Posterior vena cava (tissue), 2 donors: ENCODE data around the gene DUOX2. TPM values are rescaled to one million over a fixed set of nuclear protein-coding genes. Genes with fewer than 3 reads are reported as not detected.
A peak's percentile ranks its signal among the peaks of the same experiment; 100 is the strongest.

ENCODE experiments used
- DNase-seq: peaks from one replicate; pipeline ENCODE4 v3.0.0-alpha.2; 2020; ENCODE audit warnings: low spot score
- intact Hi-C, 2 donors: fragments of 100-400 bp; cut with DNase I; formaldehyde crosslinking; loops; one replicate each; pipeline versions ENCODE4 v1.14.1 to v1.14.2; 2022 to 2023
- total RNA-seq, 2 donors: library from RNA; stranded (reverse); fragmentation: NEBNext Ultra II Directional; extraction: Animal tissue kit (Norgen Biotek cat#: 25700); gene quantifications; one replicate each; pipeline ENCODE4 v1.2.1, GENCODE V29; 2021
- donor health status: DM: yes; HTN: yes; CAD: no.
- donor health status: DM: yes; HTN: yes; CAD: no.

The DUOX2 gene
- total RNA-seq, 2 donors from 2014 or later: 0.57 to 2.7 TPM

DNA sequence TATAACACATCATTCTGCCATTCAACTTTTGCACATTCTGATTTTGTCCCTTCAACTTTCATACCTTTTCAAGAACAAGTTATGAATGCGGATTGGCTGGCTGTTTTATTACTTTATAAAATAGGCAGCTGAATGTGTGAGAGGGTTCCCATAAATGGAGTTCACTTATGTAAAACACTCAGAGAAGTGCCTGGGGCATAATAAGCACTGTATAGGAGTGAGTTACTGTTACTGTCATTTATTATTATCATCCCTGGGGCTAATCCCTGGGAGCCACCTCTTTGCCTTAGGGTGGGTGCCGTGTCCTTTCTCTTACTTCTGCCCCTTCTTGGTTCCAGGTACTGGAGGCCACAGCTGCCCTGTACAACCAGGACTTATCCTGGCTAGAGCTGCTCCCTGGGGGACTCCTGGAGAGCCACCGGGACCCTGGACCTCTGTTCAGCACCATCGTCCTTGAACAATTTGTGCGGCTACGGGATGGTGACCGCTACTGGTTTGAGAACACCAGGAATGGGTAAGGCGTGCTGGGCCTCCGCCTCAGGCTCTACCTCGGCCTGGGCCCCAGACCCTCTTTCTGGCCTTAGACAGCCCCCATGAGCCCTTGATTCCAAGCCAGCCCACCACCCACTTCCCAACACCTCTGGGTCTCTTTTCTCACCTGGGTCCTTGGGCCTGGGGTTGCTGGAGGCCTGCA lies 26.7 kb upstream of the DUOX2 start:
- intact Hi-C loops: no loop called here

DNA sequence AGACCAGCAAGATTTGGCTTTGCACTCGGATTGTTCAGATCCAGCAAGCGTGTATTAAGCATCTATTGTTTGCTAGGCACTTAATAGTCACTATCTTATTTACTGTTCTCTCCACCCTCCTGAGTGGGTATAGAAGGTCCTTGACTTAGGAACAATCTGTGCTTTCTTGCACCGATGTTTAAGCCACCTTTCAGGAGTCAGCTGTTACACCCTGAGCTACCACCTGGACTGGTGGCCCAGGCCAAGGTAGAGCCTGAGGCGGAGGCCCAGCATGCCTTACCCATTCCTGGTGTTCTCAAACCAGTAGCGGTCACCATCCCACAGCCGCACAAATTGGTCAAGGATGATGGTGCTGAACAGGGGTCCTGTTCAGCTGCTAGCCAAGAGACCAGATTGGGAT lies 25.8 kb upstream of the DUOX2 start:
- peak; percentile 61 for DNase-seq
- intact Hi-C loops: loop anchor here in 1 of 2 donors (5.0 kb wide), 1 partner anchor 948 kb away; no protein-coding TSS in a partner anchor

More for the DNA sequence above, 26.7 kb upstream of the DUOX2 start:
- peak; percentile 53 for DNase-seq

GRCh38 chr15:45138814-45139765 lies 25.1 kb upstream of the DUOX2 start:
- DNase-seq: peak; percentile 68
- intact Hi-C loops: loop anchor here in 1 of 2 donors (5.0 kb wide), 1 partner anchor 948 kb away; no protein-coding TSS in a partner anchor

DNA sequence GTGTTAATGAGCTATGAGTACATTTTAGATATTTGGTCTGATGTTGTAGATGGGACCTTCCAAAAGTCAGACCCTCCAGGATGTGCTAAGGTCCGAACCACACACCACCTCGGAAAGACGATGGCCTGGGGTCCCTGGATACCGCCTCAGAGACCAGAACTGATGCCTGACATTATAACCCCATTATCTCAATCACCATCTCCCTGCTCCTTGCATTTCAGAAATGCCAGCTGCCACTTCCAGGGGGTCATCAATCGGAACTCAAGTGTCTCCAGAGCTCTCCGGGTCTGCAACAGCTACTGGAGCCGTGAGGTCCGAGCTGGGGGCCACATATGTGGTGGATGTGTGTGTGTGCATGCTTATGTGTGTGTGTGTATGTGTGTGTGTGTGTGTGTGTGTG lies 23.7 kb upstream of the DUOX2 start:
- intact Hi-C loops: loop anchor here in 1 of 2 donors (5.0 kb wide), 1 partner anchor 950 kb away; no protein-coding TSS in a partner anchor
- DNase-seq: peak; percentile 61

DNA sequence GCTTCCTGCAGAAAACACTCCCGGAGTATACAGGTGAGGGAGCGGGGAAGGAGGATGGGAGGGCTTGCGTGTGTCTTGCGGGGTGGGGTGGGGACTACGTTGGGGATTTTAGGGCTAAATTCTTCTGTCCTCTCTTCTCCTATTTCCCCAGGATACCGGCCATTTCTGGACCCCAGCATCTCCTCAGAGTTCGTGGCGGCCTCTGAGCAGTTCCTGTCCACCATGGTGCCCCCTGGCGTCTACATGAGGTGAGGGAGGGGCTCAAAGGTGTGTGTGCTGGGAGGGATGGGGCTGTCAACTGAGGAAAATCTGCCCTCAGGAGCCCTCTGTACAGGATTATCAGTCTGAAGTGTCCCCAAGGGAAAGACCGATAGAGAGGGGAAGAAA lies 22.4 kb upstream of the DUOX2 start:
- intact Hi-C loops: loop anchor here in 1 of 2 donors (5.0 kb wide), 1 partner anchor 951 kb away; no protein-coding TSS in a partner anchor
- peak; percentile 29 for DNase-seq

DNA sequence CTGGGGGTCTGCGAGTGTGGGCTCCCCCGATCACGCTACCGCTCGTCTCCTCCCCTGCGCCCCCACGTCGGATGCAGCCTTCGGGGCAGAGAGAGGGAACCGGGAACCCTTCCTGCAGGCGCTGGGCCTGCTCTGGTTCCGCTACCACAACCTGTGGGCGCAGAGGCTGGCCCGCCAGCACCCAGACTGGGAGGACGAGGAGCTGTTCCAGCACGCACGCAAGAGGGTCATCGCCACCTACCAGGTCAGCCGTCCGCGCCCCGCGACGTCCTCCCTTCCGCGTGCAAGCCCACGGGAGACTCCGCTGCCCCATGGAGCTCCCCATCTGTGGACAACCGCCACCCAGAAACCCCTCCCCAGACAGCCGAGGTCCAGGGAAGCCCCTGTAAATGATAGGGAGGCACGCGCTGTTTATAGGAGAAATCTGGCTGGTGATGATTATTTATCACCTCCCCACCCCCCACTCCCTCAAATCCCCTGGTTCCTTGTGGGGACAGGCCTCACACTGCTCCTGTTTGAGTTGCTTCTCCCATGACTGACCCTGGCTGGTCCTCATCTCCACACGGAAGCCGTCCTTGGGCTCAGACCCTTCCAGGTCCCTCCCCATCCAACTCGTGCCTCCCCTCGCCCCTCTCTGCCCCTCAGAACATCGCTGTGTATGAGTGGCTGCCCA lies 21.9 kb upstream of the DUOX2 start:
- DNase-seq: peak; percentile 14
- intact Hi-C loops: loop anchor here in 1 of 2 donors (5.0 kb wide), 1 partner anchor 951 kb away; no protein-coding TSS in a partner anchor

- intact Hi-C loops: loop anchor here in 1 of 2 donors (5.0 kb wide), 1 partner anchor 952 kb away; no protein-coding TSS in a partner anchor
- peak; percentile 81 for DNase-seq
These were observed 21.0 kb upstream of the DUOX2 start for GRCh38 chr15:45134682-45135604.

GRCh38 chr15:45134046-45134445 lies 20.1 kb upstream of the DUOX2 start:
- DNase-seq: peak; percentile 47

GRCh38 chr15:45133561-45133920 lies 19.6 kb upstream of the DUOX2 start:
- peak; percentile 36 for DNase-seq
- intact Hi-C loops: no loop called here

More at GRCh38 chr15:45134046-45134445, 20.1 kb upstream of the DUOX2 start:
- intact Hi-C loops: no loop called here

GRCh38 chr15:45132844-45133560 lies 19.0 kb upstream of the DUOX2 start:
- peak; percentile 32 for DNase-seq
- intact Hi-C loops: no loop called here

GRCh38 chr15:45131510-45131909 lies 17.5 kb upstream of the DUOX2 start:
- DNase-seq: peak; percentile 23
- intact Hi-C loops: no loop called here

DNA sequence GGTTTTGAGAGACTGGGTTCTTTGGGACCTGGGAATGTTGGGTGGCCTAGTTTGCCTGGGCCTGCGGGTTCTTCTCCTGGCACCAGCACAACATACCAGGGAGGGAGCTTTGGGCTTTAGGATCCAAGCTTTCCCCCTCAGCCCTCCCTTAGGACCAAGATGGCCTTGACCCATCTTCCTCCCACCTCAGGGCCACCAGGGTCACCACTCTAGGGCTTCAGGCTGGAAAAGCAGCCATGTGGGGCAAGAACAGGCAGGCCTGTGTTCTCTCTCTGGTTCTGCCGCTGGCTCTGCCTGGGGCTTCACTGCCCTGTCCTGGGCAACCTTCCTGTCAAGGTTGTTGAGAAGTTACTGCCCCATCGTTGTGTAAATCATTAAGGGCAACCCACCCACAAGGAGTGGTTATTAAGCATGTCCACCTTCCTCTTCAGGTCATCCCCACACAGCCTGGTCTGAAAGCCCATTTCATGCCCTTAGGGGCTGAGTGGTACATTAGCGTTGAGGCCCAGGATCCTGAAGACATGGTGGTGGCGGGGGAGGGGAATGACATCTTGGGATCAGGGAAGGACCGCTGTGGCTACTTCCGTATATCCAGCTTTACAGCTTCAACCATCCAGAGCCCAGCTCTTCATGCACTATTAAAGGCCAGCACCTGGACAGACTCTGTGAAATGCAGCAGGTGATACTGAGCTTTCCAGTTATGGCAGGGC lies 16.5 kb upstream of the DUOX2 start:
- DNase-seq: peak; percentile 36
- intact Hi-C loops: no loop called here

- intact Hi-C loops: no loop called here
- peak; percentile 87 for DNase-seq
These were observed 15.7 kb upstream of the DUOX2 start, which contains the start of the genes DUOX1 and DUOXA1 for GRCh38 chr15:45129651-45130129. DUOX1 (plus strand) TSS chr15:45129994; CDS start chr15:45131967, 1,973 bp downstream. DUOXA1 (minus strand) TSS chr15:45129879; CDS start chr15:45123014, 6,865 bp downstream.

DNA sequence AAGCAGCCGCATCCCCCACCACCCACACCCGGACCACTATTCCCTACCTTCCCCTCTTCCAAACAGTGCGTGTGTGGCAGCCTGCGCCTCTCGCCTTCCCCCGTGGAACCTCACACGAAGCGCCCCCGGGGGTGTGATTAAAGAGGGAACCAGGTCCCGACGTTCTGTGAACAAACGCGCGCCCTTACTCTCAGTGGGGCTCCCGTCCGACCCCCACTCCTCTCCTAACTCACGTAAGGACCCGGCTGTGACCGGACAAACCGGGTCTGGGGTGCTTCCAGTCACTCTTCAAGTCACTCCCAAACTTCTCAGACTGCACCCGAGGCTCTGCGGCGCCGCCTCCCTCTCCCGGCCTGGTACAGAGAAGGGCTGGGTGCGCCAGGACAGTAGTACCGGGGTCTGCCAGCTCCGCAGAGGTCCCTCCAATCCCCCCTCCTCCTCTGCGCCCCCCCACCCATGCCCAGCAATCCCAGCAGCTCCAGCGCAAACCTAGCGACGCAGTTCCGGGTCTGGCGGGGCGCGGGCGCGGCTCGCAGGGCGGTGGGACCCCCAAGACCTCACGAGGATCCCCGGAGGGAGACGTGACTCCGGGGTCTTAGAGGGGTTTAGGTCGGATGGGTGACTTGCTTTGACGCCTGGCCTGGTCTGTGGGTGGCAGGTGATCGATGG lies 15.1 kb upstream of the DUOX2 start:
- DNase-seq: peak; percentile 75
- intact Hi-C loops: no loop called here

DNA sequence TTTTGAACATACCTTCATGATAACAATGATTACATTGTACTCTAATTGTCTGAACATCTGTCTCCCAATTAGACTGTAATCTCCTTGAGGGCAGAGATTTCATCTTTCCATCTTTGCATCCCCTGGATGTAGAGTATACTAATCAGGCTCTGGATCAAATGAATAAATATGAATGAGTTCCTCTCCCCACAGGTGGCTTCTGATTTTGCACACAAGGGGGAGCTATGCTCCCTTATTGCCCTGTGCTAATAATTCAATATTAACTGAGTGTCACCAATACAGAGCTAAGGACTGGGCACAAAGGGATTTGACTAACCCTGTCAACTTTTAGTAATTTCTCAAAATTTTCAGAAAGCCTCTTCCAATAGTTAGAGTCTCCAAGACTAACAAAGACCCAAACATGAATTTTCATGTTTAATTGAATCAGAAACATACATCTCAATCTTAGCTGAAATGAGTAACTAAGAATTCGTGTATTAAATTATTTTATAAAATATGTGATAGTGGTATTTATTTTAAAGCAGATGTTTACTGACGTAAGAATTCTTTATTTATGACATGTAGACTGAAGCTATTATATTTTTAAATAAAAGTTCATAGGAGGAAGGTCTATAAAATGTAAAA lies 12.7 kb upstream of the DUOX2 start:
- intact Hi-C loops: no loop called here

GRCh38 chr15:45123397-45123796 lies 9.4 kb upstream of the DUOX2 start:
- no peak for DNase-seq

More for the DNA sequence above, 12.7 kb upstream of the DUOX2 start:
- DNase-seq: no peak

More at GRCh38 chr15:45123397-45123796, 9.4 kb upstream of the DUOX2 start:
- intact Hi-C loops: no loop called here
